ENCODE measurements around the gene CWC25. TPM values are rescaled to one million over a fixed set of nuclear protein-coding genes. Genes with fewer than 3 reads are reported as not detected.

Gene CWC25
- total and polyA plus RNA-seq, 9 of the 15 experiments (the other 6 are each of a cell fraction or from before 2014, with no cell fraction given), result 16.5 to 27.4 (median 23.0) TPM

DNA sequence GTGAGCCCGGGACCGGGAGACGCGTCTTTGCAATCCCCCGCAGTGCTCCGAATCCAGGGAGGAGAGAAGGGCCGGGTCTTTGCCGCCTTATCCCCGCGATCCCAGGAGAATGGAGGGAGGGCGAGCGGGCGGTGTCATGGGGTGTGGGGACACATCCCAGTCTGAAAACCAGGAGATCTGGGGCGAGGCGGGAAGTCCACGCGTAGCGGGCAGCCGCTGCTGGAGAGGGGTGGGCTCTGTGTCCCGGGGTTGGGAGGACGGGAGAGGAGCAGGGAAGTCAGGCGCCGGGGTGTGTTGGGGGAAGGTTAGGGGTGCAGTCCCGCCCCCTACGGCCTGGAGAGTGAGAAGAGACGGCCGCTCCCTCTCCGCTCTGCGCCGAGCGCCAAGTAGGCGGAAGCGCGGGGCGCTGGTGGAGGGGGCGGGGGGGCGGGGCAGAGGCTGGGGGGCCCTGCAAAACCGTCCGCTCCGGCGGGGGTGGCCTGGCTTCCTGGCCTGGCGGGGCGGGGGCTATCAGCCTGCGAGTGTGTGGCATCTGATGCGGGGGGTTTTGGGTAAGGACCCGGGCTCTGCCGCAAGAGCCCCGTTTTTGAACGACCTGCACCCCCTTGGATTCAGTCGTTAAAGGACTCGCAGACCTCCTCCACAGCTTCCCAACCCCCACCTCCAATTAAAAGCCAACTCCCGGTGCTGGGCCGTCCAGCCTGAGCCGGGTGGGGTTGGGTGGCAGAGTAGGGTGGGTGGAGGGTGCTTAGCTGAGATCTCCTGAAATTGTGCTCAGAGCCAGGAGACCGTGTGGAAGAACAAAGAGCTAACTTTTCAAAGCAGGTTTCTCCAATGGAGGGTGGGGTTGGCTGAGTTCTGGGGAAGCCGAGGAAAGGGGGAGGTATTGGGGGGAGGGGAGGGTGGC is 45.4 kb upstream of the CWC25 start (continued):
- TF ChIP-seq, protein P1, sequence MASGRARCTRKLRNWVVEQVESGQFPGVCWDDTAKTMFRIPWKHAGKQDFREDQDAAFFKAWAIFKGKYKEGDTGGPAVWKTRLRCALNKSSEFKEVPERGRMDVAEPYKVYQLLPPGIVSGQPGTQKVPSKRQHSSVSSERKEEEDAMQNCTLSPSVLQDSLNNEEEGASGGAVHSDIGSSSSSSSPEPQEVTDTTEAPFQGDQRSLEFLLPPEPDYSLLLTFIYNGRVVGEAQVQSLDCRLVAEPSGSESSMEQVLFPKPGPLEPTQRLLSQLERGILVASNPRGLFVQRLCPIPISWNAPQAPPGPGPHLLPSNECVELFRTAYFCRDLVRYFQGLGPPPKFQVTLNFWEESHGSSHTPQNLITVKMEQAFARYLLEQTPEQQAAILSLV (tag; IDR thresholded peaks at IDR 0.05), result no peak
- TF ChIP-seq MAFK (IDR thresholded peaks at IDR 0.05; ENCODE audit: low read length) (no peak), ZNF174 (CRISPR knock-in tag; IDR thresholded peaks at IDR 0.05) (no peak), ASH1L (IDR thresholded peaks at IDR 0.05; ENCODE audit: borderline replicate concordance, low read depth, partially characterized antibody) (no peak), ZSCAN32 (CRISPR knock-in tag; IDR thresholded peaks at IDR 0.05) (no peak), CREBBP (IDR thresholded peaks at IDR 0.05; ENCODE audit: low read depth, low read length) (no peak), ZC3H11A (IDR thresholded peaks at IDR 0.05; ENCODE audit: low read depth, low read length) (no peak), CBFA2T2 (conservative IDR thresholded peaks at IDR 0.05) (no peak), NFRKB (IDR thresholded peaks at IDR 0.05; ENCODE audit: low read depth) (0 out of 2 replicates have a peak, but pooled peaks have one; percentile 9), ZNF586 (CRISPR knock-in tag; conservative IDR thresholded peaks at IDR 0.05) (no peak), PHTF2 (CRISPR knock-in tag; IDR thresholded peaks at IDR 0.05) (no peak), STAG1 (CRISPR knock-in tag; IDR thresholded peaks at IDR 0.05; ENCODE audit: borderline replicate concordance) (no peak)
- TF ChIP-seq, protein P2, sequence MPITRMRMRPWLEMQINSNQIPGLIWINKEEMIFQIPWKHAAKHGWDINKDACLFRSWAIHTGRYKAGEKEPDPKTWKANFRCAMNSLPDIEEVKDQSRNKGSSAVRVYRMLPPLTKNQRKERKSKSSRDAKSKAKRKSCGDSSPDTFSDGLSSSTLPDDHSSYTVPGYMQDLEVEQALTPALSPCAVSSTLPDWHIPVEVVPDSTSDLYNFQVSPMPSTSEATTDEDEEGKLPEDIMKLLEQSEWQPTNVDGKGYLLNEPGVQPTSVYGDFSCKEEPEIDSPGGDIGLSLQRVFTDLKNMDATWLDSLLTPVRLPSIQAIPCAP (CRISPR knock-in tag; IDR thresholded peaks at IDR 0.05; ENCODE audit: borderline replicate concordance), result no peak
- TF ChIP-seq, protein P3, sequence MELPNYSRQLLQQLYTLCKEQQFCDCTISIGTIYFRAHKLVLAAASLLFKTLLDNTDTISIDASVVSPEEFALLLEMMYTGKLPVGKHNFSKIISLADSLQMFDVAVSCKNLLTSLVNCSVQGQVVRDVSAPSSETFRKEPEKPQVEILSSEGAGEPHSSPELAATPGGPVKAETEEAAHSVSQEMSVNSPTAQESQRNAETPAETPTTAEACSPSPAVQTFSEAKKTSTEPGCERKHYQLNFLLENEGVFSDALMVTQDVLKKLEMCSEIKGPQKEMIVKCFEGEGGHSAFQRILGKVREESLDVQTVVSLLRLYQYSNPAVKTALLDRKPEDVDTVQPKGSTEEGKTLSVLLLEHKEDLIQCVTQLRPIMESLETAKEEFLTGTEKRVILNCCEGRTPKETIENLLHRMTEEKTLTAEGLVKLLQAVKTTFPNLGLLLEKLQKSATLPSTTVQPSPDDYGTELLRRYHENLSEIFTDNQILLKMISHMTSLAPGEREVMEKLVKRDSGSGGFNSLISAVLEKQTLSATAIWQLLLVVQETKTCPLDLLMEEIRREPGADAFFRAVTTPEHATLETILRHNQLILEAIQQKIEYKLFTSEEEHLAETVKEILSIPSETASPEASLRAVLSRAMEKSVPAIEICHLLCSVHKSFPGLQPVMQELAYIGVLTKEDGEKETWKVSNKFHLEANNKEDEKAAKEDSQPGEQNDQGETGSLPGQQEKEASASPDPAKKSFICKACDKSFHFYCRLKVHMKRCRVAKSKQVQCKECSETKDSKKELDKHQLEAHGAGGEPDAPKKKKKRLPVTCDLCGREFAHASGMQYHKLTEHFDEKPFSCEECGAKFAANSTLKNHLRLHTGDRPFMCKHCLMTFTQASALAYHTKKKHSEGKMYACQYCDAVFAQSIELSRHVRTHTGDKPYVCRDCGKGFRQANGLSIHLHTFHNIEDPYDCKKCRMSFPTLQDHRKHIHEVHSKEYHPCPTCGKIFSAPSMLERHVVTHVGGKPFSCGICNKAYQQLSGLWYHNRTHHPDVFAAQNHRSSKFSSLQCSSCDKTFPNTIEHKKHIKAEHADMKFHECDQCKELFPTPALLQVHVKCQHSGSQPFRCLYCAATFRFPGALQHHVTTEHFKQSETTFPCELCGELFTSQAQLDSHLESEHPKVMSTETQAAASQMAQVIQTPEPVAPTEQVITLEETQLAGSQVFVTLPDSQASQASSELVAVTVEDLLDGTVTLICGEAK (IDR thresholded peaks at IDR 0.05), result 0 out of 2 replicates have a peak, but pooled peaks have one; percentile 8
- TF ChIP-seq, protein P3 (CRISPR knock-in tag; IDR thresholded peaks at IDR 0.05), result no peak
- TF ChIP-seq, protein P4, sequence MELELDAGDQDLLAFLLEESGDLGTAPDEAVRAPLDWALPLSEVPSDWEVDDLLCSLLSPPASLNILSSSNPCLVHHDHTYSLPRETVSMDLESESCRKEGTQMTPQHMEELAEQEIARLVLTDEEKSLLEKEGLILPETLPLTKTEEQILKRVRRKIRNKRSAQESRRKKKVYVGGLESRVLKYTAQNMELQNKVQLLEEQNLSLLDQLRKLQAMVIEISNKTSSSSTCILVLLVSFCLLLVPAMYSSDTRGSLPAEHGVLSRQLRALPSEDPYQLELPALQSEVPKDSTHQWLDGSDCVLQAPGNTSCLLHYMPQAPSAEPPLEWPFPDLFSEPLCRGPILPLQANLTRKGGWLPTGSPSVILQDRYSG (tag; conservative IDR thresholded peaks at IDR 0.05; ENCODE audit: low read depth), result no peak

All from K562 (cell line).